Activated CD8-positive, alpha-beta memory T cell treated with anti-CD3 and anti-CD28 coated beads for 48 hours (primary cell): ENCODE data around the gene NHSL1.

ENCODE experiments used
- DNase-seq, 3 experiments: peaks; one replicate each; pipeline ENCODE4 v3.0.0-alpha.2; 2020; ENCODE audit warnings: low read depth in 2 of 3, low spot score in 2 of 3

The NHSL1 gene

GRCh38 chr6:138374815-138375214, 124.5 kb downstream of the NHSL1 start:
- no peak for DNase-seq

- no peak for DNase-seq
These were observed 125.1 kb downstream of the NHSL1 start for GRCh38 chr6:138374230-138374629.

- DNase-seq: no peak
These were observed 126.4 kb downstream of the NHSL1 start for GRCh38 chr6:138372711-138373463.
